SU-DHL-6 (cell line): Measurements from ENCODE around the gene CNPY3.

Source experiments
- EZH2phosphoT487 ChIP-seq: fragments of 200-600 bp; sonication (generic), shearing (Covaris generic); conservative IDR thresholded peaks from 2 replicates; pipeline ENCODE4 v1.6.1; 2018; ENCODE audit warnings: mild to moderate bottlenecking, antibody characterized with exemption, low read length, moderate library complexity, mixed read lengths
- TF ChIP-seq, protein P1 (sequence below): fragments of 200-600 bp; sonication (generic); IDR thresholded peaks from one replicate; pipeline ENCODE4 v1.5.1; 2017; ENCODE audit warnings: antibody characterized with exemption, mild to moderate bottlenecking, low read length, moderate library complexity; ENCODE audit not compliant: insufficient read depth, poor library complexity, severe bottlenecking

DNA sequence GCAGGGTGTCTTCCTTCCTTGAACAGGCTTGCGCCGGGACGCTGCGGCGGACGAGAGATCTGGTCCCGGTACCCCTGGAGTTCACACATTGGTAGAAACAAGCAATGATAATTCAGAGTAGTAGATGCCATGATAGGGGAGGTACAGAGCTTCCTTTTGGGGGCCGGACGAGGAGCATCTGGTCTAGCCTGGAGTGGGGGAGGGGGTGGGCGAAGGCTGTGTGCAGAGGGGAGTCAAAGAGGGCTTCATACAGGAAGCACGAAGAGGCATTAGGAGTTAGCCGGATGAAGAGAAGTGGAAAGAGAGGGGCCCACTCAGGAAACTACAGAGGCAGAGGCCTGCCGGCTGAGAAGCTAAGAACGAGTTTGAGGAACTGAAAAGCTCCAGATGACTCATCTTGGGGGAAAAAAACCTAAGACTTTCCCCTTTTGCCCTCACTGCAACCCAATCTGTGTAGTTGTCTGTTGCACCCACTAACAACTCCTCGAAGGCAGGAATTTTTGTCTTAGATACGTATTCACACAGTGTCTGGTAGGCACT lies 611 bp downstream of the CNPY3 start:
- TF ChIP-seq, protein P1, sequence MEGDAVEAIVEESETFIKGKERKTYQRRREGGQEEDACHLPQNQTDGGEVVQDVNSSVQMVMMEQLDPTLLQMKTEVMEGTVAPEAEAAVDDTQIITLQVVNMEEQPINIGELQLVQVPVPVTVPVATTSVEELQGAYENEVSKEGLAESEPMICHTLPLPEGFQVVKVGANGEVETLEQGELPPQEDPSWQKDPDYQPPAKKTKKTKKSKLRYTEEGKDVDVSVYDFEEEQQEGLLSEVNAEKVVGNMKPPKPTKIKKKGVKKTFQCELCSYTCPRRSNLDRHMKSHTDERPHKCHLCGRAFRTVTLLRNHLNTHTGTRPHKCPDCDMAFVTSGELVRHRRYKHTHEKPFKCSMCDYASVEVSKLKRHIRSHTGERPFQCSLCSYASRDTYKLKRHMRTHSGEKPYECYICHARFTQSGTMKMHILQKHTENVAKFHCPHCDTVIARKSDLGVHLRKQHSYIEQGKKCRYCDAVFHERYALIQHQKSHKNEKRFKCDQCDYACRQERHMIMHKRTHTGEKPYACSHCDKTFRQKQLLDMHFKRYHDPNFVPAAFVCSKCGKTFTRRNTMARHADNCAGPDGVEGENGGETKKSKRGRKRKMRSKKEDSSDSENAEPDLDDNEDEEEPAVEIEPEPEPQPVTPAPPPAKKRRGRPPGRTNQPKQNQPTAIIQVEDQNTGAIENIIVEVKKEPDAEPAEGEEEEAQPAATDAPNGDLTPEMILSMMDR: no peak
- TF ChIP-seq EZH2phosphoT487: no peak
